ENCODE data around the gene POLA1.
"Not testable (repeated sequence)": the region's sequence is repeated elsewhere in the genome, so short reads cannot be mapped to it uniquely, and the experiment has no call there.

- TF ChIP-seq CTCF (IDR thresholded peaks at IDR 0.05); POLR2AphosphoS5 (IDR thresholded peaks at IDR 0.05); POLR2A (IDR thresholded peaks at IDR 0.05; ENCODE audit: low read depth): not testable (repeated sequence)
Observed at GRCh38 chrX:24863779-24864178, 170.1 kb downstream of the POLA1 start.
